Spleen (tissue), 11 donors: ENCODE results near the gene DNASE1L2. TPM values are rescaled to one million over a fixed set of nuclear protein-coding genes. Genes with fewer than 3 reads are reported as not detected.
A peak's percentile ranks its signal among the peaks of the same experiment; 100 is the strongest.

Source experiments
- DNase-seq: peaks from one replicate; pipeline ENCODE4 v3.0.0-alpha.2; 2020
- H3K27ac ChIP-seq, 8 donors: fragments of 200-600 bp; sonication (generic) in 7 of 8; 1 replicate in 4 of 8; 2 replicates in 4 of 8; pipeline versions ENCODE4 v1.5.0 to v1.8.0; 2016 to 2021; ENCODE audit warnings: inconsistent platforms in 4 of 8, mild to moderate bottlenecking in 4 of 8, moderate library complexity in 1 of 8
- H3K27me3 ChIP-seq, 7 donors: fragments of 200-600 bp; sonication (generic) in 6 of 7; replicated peaks in 1 of 7; 1 replicate in 4 of 7; 2 replicates in 3 of 7; pipeline versions ENCODE4 v1.5.0 to v1.8.0; 2016 to 2021; ENCODE audit warnings: inconsistent platforms in 3 of 7, mild to moderate bottlenecking in 1 of 7
- H3K36me3 ChIP-seq, 6 donors: fragments of 200-600 bp; sonication (generic) in 5 of 6; 1 replicate in 4 of 6; 2 replicates in 2 of 6; pipeline versions ENCODE4 v1.5.0 to v1.8.0; 2016 to 2021; ENCODE audit warnings: inconsistent platforms in 2 of 6
- H3K4me1 ChIP-seq, 6 donors: fragments of 200-600 bp; sonication (generic) in 5 of 6; 1 replicate in 3 of 6; 2 replicates in 3 of 6; pipeline versions ENCODE4 v1.5.0 to v1.8.0; 2016 to 2021; ENCODE audit warnings: inconsistent platforms in 3 of 6
- H3K4me3 ChIP-seq, 8 donors: fragments of 200-600 bp; sonication (generic) in 7 of 8; 1 replicate in 4 of 8; 2 replicates in 4 of 8; pipeline versions ENCODE4 v1.5.0 to v1.8.0; 2016 to 2021; ENCODE audit warnings: inconsistent platforms in 4 of 8, mild to moderate bottlenecking in 4 of 8, moderate library complexity in 2 of 8
- H3K9me3 ChIP-seq, 8 donors: fragments of 200-600 bp; sonication (generic) in 7 of 8; 1 replicate in 4 of 8; 2 replicates in 4 of 8; pipeline versions ENCODE4 v1.5.0 to v1.8.0; 2016 to 2021; ENCODE audit warnings: inconsistent platforms in 4 of 8
- POLR2A ChIP-seq, 3 donors: fragments of 450-650 bp; IDR thresholded peaks; one replicate each; pipeline ENCODE4 v1.5.1; 2017; ENCODE audit warnings: antibody characterized with exemption in 3 of 3, mild to moderate bottlenecking in 1 of 3
- POLR2AphosphoS5 ChIP-seq, 3 donors: sonication (generic); formaldehyde crosslinking; IDR thresholded peaks; one replicate each; pipeline ENCODE4 v1.5.1; 2017; ENCODE audit warnings: antibody characterized with exemption in 3 of 3
- WGBS, 5 donors: extraction: QIAGEN DNeasy Blood & Tissue Kit in 3 of 5; methylation state at CpG; one replicate each; pipeline versions ENCODE4 v1.1.5 to v1.1.7; 2013 to 2018; 5-methylcytosine and 5-hydroxymethylcytosine counted together
- intact Hi-C: fragments of 100-400 bp; cut with DNase I; formaldehyde crosslinking; loops from one replicate; pipeline ENCODE4 v1.15.0; 2023; ENCODE audit warnings: low total_unique reads
- polyA plus RNA-seq, 3 donors: library from polyadenylated mRNA; stranded (reverse); fragments of 200-250 nt; gene quantifications; one replicate each; pipeline ENCODE4 v1.2.1, GENCODE V29; 2013
- total RNA-seq, 7 donors: library from RNA; depleted of rRNA in 3 of 7; stranded (reverse); fragments of >200 nt in 3 of 7; fragmentation: NEBNext Ultra II Directional in 4 of 7; extraction: Animal tissue kit (Norgen Biotek cat#: 25700) in 4 of 7; gene quantifications; one replicate each; pipeline versions ENCODE4 v1.1.0 to v1.2.1, GENCODE V29; 2016 to 2021
- TF ChIP-seq, protein P1 (sequence below), 11 experiments: fragments of 200-600 bp in 7 of 11; fragments of 450-650 bp in 4 of 11; sonication (generic) in 4 of 11; IDR thresholded peaks in 8 of 11; conservative IDR thresholded peaks in 3 of 11; 1 replicate in 7 of 11; 2 replicates in 4 of 11; pipeline versions ENCODE4 v1.4.0 to v1.8.0; 2016 to 2021; ENCODE audit warnings: antibody characterized with exemption in 11 of 11, inconsistent platforms in 4 of 11, mild to moderate bottlenecking in 1 of 11
- donor health status: healthy with polysubstance abuse.
- donor health status: DM: no; HTN: no; CAD: no; lungs with moderate emphysema.
- donor health status: DM: no; HTN: no; CAD: no.
- donor health status: Bipolar disorder and iron deficiency.
- donor health status: healthy.
- donor health status: DM: no; HTN: no; CAD: no.
- donor health status: DM: yes; HTN: yes; CAD: no.

Gene DNASE1L2
- total and polyA plus RNA-seq, 10 donors = 0.59 to 2.2 (median 1.2) TPM

DNA sequence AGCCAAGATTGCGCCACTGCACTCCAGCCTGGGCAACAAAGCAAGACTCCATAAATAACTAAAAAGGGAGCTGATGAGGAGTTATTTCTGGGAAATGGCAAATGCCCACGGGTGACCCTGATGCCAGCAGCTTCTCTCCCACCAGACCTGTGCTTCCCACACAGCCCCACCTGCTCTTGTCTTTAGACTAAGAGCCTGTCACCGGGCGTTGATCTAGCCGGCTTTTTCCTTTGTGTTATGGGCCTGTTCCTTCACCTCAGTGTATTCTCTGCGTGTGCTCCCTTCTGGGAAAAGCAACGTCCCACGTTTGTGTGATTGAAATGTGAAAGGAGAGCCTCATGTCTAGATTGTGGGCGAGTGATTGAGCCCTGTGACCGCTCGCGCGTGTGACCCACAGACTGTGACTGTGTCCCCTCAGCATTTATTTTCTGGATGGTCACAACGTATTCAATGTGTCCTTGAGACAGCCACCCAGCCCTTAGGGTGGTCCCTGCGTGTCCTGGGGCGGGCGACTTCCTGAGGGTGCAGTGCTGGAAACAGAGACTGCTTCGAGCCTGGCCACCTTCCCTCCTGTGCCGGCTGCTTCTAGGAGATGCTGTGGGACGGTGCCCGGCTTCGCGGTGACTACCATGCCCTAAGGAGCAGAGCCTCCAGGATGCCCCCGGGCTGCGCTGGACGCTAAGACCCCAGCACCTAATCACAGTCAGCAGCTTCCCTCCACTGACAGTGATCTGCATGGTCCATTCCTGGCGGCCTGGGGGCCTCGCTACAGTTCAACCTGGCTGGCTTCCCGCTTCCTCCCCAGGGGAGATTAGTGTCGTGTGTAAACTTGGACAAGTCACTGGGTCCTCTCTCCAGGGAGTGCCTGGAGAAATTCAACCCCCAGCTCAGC is 39.5 kb downstream of the DNASE1L2 start:
- TF ChIP-seq POLR2A (IDR thresholded peaks at IDR 0.05) = no peak
- no peak for TF ChIP-seq POLR2AphosphoS5 (IDR thresholded peaks at IDR 0.05)
- intact Hi-C loops = no loop called here

GRCh38 chr16:2276368-2277195 is 40.3 kb downstream of the DNASE1L2 start:
- intact Hi-C loops = no loop called here
- Histone ChIP-seq H3K4me1 (peaks cover 0 to 11% (median 0%) of the 10 kb centered on the region in 6 donors), H3K27me3 (no peaks in the 10 kb centered on the region), H3K27ac (no peak overlapping the region), H3K36me3 (peaks cover 0 to 33% (median 0%) of the 10 kb centered on the region in 6 donors), H3K4me3 (no peak overlapping the region), H3K9me3 (no peaks in the 10 kb centered on the region)
- DNase-seq = no peak
- 84 to 89% (median 85%) methylated on average over 26 of the region's 26 CpGs for WGBS, 5 donors
- TF ChIP-seq, protein P1, sequence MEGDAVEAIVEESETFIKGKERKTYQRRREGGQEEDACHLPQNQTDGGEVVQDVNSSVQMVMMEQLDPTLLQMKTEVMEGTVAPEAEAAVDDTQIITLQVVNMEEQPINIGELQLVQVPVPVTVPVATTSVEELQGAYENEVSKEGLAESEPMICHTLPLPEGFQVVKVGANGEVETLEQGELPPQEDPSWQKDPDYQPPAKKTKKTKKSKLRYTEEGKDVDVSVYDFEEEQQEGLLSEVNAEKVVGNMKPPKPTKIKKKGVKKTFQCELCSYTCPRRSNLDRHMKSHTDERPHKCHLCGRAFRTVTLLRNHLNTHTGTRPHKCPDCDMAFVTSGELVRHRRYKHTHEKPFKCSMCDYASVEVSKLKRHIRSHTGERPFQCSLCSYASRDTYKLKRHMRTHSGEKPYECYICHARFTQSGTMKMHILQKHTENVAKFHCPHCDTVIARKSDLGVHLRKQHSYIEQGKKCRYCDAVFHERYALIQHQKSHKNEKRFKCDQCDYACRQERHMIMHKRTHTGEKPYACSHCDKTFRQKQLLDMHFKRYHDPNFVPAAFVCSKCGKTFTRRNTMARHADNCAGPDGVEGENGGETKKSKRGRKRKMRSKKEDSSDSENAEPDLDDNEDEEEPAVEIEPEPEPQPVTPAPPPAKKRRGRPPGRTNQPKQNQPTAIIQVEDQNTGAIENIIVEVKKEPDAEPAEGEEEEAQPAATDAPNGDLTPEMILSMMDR (IDR thresholded peaks at IDR 0.05 in 8 of 11, conservative IDR thresholded peaks at IDR 0.05 in 3 of 11) = no peak
- peak in 1 of 3 donors; percentile 5 for TF ChIP-seq POLR2AphosphoS5 (IDR thresholded peaks at IDR 0.05)

More for the DNA sequence above, 39.5 kb downstream of the DNASE1L2 start:
- Histone ChIP-seq H3K9me3 (no peaks in the 10 kb centered on the region), H3K36me3 (peaks cover 0 to 27% (median 0%) of the 10 kb centered on the region in 6 donors), H3K4me1 (peaks cover 0 to 20% (median 0%) of the 10 kb centered on the region in 6 donors), H3K27me3 (no peaks in the 10 kb centered on the region), H3K27ac (no peak overlapping the region), H3K4me3 (no peak overlapping the region)
- 82 to 90% (median 86%) methylated on average over 24 to 30 of the region's 30 CpGs for WGBS, 5 donors
- DNase-seq = no peak

DNA sequence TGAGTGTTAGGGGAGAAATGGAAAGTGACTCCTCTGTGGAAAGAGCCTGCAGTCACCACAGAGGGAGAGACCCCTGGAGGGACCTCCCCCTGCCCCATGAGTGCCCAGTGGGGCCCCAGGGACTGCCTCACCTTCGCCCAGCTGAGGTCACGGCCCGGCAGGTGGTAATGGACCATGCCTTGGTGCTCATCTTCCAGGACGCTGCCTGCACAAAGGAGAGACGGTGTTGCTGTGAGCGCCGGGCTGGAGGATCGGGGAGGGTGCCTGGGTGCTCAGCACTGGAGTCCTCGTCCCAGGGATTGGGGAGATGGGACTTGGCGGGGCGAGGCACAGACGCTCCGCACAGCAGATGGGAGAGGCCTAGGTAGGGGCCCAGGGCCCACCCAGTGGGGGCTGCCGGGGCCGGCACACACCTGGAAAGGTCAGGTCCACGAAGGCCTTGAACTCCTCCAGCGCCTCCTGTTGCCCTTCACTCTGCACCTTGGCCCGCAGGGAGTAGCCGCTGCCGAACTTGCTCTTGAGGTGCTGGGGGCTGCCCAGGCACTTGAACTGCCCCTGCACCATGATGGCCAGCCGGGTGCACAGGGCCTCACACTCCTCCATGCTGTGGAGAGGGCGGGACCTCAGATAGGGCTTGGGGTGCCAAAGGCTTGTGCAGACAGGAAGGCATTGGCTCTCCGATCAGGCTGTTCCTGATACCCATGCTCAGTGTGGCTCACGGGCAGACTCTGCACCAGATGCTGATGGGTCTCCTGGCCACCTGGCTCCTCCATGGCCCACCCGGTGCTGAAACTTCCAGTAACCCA is 41.4 kb downstream of the DNASE1L2 start:
- Histone ChIP-seq H3K27ac (no peak overlapping the region), H3K4me3 (no peak overlapping the region), H3K36me3 (peaks cover 0 to 33% (median 0%) of the 10 kb centered on the region in 6 donors), H3K9me3 (no peaks in the 10 kb centered on the region), H3K27me3 (no peaks in the 10 kb centered on the region), H3K4me1 (peaks cover 0 to 1% (median 0%) of the 10 kb centered on the region in 6 donors)
- no peak for DNase-seq
- TF ChIP-seq POLR2AphosphoS5 (IDR thresholded peaks at IDR 0.05) = peak in 1 of 3 donors; percentile 6
- TF ChIP-seq POLR2A (IDR thresholded peaks at IDR 0.05) = no peak
- TF ChIP-seq, protein P1 (IDR thresholded peaks at IDR 0.05 in 8 of 11, conservative IDR thresholded peaks at IDR 0.05 in 3 of 11) = no peak
- WGBS, 5 donors = 89 to 91% (median 90%) methylated on average over 11 to 25 of the region's 25 CpGs
- intact Hi-C loops = no loop called here

DNA sequence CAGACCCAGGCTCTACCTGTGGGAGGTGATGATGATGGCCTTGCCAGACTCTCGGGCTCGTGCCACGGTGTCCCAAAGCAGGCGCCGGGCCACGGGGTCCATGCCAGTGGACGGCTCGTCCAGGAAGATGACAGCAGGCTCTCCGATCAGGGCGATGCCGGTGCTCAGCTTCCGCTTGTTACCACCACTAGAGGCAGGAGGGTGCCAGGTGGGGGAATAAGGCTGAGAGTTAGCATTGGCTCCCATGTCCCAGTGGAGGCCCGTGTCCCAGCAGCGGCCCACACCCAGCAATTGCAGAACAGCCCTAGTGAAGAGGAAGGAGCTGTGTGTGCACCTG is 42.0 kb downstream of the DNASE1L2 start:
- TF ChIP-seq, protein P1 (IDR thresholded peaks at IDR 0.05 in 8 of 11, conservative IDR thresholded peaks at IDR 0.05 in 3 of 11) = no peak
- WGBS, 5 donors = 83 to 94% (median 93%) methylated on average over 8 to 14 of the region's 14 CpGs
- H3K27me3 ChIP-seq = no peaks in the 10 kb centered on the region
- H3K36me3 ChIP-seq = peaks cover 0 to 38% (median under 1%) of the 10 kb centered on the region in 6 donors
- no peak overlapping the region for H3K4me3 ChIP-seq
- no peaks in the 10 kb centered on the region for H3K9me3 ChIP-seq
- intact Hi-C loops = no loop called here
- DNase-seq = no peak
- H3K27ac ChIP-seq = no peak overlapping the region
- H3K4me1 ChIP-seq = no peaks in the 10 kb centered on the region
